GM12875 (cell line): ENCODE data around the gene CPZ.

ENCODE experiments used
- H3K4me3 ChIP-seq: one replicate; pipeline ENCODE4 v1.5.1; 2011; ENCODE audit warnings: low read depth, low read length, control low read depth
- CTCF ChIP-seq: IDR thresholded peaks from 2 replicates; pipeline ENCODE4 v1.5.1; 2011; ENCODE audit warnings: low read depth, mild to moderate bottlenecking, control low read depth, inconsistent platforms, low read length, moderate library complexity, borderline replicate concordance; ENCODE audit not compliant: insufficient read depth

The CPZ gene

GRCh38 chr4:8589823-8590545 is 2.6 kb upstream of the CPZ start:
- H3K4me3 ChIP-seq, result no peak overlapping the region
- TF ChIP-seq CTCF, result no peak

- TF ChIP-seq CTCF, result no peak
- H3K4me3 ChIP-seq, result no peak overlapping the region
Observed at GRCh38 chr4:8590546-8590880, 2.1 kb upstream of the CPZ start.

- no peak for TF ChIP-seq CTCF
- no peak overlapping the region for H3K4me3 ChIP-seq
Observed at GRCh38 chr4:8591114-8591513, 1.5 kb upstream of the CPZ start.

DNA sequence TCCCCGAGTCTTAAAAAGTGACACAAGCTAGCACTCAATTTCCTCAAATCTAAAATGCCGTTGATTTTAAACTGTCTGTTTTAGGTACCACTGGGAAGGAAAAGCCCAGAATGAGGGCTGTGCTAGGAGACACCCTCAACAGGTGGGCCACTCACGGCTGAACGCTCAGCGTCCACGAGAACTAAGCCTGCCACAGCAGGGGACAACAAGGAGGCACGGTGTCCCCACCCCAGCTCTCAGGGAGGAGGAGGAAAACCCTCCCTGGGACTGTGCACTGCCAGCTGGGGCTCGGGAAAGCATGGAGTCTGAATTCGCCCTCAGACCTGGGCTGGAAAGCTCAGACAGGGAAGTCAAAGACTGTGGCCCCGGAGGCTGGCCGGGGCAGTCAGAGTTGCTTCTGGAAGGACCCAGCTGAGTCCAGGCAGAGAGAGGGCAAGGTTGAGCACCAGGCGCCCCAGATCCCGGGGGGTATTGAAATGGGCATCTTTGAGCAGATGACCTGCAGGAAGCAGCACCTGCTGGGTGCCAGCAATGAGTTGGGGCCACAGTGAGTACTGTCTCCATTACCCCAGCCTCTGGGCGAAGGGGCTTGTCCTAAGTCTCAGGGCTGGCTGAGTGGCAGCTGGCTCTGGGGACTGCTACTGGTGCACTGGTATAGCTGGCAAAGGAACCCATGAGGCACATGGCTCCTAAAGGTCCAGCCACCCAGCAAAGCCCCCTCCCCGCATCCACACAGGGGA is 769 bp upstream of the CPZ start:
- H3K4me3 ChIP-seq, result no peak overlapping the region
- no peak for TF ChIP-seq CTCF

DNA sequence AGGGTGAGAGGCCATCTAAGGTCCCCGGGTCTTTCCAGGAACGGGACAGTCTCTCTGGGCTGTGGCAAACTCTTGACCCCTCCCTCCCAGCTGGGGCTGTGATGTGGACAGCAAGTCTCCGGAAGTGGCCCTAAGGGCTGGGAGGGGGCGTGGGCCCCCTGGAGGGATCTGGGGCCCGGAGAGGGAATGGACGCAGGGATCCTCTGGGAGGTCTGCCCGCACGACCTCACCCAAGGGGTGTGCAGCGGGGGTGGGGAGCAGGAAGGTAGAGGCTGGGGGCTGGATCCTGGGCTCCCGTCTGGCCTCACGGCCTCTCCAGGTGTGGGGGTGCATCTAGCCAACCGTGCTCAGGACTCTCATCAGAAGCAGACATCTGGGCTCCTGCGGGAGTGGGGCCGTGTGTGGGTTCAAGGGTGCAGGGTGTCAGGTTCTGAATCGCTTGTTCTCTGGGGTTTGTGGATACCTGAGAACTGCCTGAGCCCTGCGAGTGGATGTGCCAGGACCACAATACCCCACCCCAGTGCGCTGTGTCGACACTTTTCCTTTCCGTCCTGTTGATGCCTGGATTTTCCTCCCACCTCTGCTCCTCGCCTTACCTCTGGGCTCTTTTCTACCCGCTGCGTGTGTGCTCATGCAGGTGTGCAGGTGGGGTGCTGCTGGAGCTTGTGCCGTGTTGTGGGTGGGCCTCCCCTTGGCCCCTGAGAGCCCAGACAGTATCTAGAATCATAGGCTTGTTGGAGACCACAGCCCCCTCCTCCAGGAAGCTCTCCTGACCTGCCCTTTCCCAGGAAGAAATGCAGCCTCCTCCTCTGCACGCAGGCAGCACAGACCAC is 915 bp downstream of the CPZ start:
- H3K4me3 ChIP-seq, result no peak overlapping the region
- TF ChIP-seq CTCF, result no peak

DNA sequence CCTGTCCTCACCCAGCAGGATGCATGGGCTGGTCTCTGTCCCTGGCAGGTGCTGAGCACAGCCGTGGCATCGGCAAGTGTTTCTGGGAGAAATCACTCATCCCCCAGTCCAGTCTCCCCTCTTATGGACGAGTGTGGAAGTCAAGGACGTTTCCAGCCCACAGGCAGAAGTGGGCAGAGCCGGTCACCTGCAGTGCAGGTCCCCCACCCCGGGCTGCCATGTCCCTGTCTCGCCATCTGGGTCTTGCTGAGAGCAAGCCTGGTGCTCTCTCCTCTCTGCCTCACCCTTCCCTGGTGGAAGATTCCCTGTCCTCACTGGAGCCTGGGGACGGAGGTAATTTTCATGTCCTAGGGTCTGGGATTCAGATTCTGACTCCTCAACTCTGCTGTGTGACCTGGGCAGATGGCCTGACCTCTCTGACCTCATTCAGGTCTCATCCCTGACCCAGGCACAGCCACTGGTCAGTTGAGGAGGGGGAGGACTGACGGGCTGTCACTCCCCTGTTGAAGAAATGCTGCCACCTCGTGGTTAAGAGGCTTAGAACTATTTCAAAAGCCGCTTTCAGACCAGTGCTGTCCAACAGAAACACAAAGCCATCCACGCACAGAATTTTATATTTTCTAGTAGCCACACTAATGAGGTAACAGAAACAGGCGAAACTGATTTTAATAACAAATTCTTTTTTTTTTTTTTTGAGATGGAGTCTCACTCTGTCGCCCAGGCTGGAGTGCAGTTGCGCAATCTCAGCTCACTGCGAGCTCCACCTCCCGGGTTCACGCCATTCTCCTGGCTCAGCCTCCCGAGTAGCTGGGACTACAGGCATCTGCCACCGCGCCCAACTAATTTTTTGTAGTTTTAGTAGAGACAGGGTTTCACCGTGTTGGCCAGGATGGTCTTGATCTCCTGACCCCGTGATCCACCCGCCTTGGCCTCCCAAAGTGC is 1.8 kb downstream of the CPZ start:
- no peak overlapping the region for H3K4me3 ChIP-seq
- peak; percentile 61; the same call in 1 of the 2 replicates for TF ChIP-seq CTCF
